T-cell (primary cell): Measurements from ENCODE around the gene SLC16A3. TPM values are rescaled to one million over a fixed set of nuclear protein-coding genes. Genes with fewer than 3 reads are reported as not detected.

Source experiments
- ATAC-seq, 4 experiments: fragments of 200-7000 bp in 3 of 4; fragments of 150-1000 bp in 1 of 4; cut with Tn5 transposase; replicated peaks in 1 of 4; 1 replicate in 3 of 4; 2 replicates in 1 of 4; pipeline ENCODE4 v1.10.0; 2021; ENCODE audit warnings: moderate library complexity in 3 of 4, mild to moderate bottlenecking in 2 of 4, moderate number of reproducible peaks in 1 of 4
- CTCF ChIA-PET, 2 donors: fragments of 300-600 bp; sonication (Branson Sonifier 250); formaldehyde crosslinking; loops; one replicate each; lab custom pipeline; 2022; ENCODE audit warnings: antibody characterized with exemption in 2 of 2; lab: Charles Lee
- POLR2A ChIA-PET, 2 donors: fragments of 300-600 bp; sonication (Branson Sonifier 250); formaldehyde crosslinking; loops; one replicate each; lab custom pipeline; 2022; ENCODE audit warnings: antibody characterized with exemption in 2 of 2; lab: Charles Lee
- DNase-seq, 35 experiments: peaks; one replicate each; pipeline versions ENCODE4 v3.0.0 to v3.0.0-alpha.2; 2013 to 2023
- H3K27ac ChIP-seq: one replicate; pipeline ENCODE4 v1.5.1; 2013; ENCODE audit warnings: low read length
- H3K27me3 ChIP-seq, 2 experiments: replicated peaks in 1 of 2; 1 replicate in 1 of 2; 2 replicates in 1 of 2; pipeline versions ENCODE4 v1.6.1 to v1.7.0; 2013; ENCODE audit warnings: low read length in 1 of 2, mixed read lengths in 1 of 2; ENCODE audit not compliant: control insufficient read depth in 2 of 2, insufficient read depth in 2 of 2; ENCODE audit errors: extremely low read depth in 1 of 2
- H3K36me3 ChIP-seq, 2 donors: 1 replicate in 1 of 2; 2 replicates in 1 of 2; pipeline versions ENCODE4 v1.6.1 to v1.7.0; 2013; ENCODE audit warnings: low read length in 1 of 2; ENCODE audit not compliant: control insufficient read depth in 2 of 2, insufficient read depth in 1 of 2; ENCODE audit errors: extremely low read depth in 1 of 2
- H3K4me1 ChIP-seq, 2 experiments: 1 replicate in 1 of 2; 2 replicates in 1 of 2; pipeline versions ENCODE4 v1.6.1 to v1.7.0; 2013; ENCODE audit warnings: low read length in 2 of 2, mixed read lengths in 1 of 2; ENCODE audit not compliant: insufficient read depth in 2 of 2, control insufficient read depth in 1 of 2; ENCODE audit errors: extremely low read depth in 1 of 2
- H3K4me3 ChIP-seq, 2 donors: 1 replicate in 1 of 2; 2 replicates in 1 of 2; pipeline versions ENCODE4 v1.5.1 to v1.7.0; 2013; ENCODE audit warnings: mild to moderate bottlenecking in 2 of 2, low read length in 1 of 2, moderate library complexity in 1 of 2; ENCODE audit not compliant: control insufficient read depth in 1 of 2; ENCODE audit errors: extremely low read depth in 1 of 2
- H3K9me3 ChIP-seq: 2 replicates; pipeline ENCODE4 v1.7.0; 2013
- H3K27ac Mint-ChIP-seq, 2 donors: one replicate each; pipeline ENCODE4 v1.8.0; 2020 to 2021; ENCODE audit warnings: mild to moderate bottlenecking in 2 of 2, mixed read lengths in 2 of 2
- H3K27me3 Mint-ChIP-seq, 2 donors: one replicate each; pipeline ENCODE4 v1.8.0; 2021 to 2022; ENCODE audit warnings: mixed read lengths in 2 of 2
- H3K36me3 Mint-ChIP-seq: one replicate; pipeline ENCODE4 v1.8.0; 2021; ENCODE audit warnings: mixed read lengths
- H3K4me1 Mint-ChIP-seq, 3 donors: one replicate each; pipeline ENCODE4 v1.8.0; 2020 to 2022; ENCODE audit warnings: mixed read lengths in 3 of 3, mild to moderate bottlenecking in 1 of 3
- H3K4me3 Mint-ChIP-seq, 3 donors: one replicate each; pipeline ENCODE4 v1.8.0; 2020 to 2022; ENCODE audit warnings: mild to moderate bottlenecking in 3 of 3, mixed read lengths in 3 of 3, moderate library complexity in 3 of 3
- H3K9me3 Mint-ChIP-seq, 3 donors: one replicate each; pipeline ENCODE4 v1.8.0; 2020 to 2022; ENCODE audit warnings: mixed read lengths in 3 of 3
- WGBS: methylation state at CpG from one replicate; pipeline ENCODE4 v1.1.5; 2013; ENCODE audit warnings: missing lambda C conversion rate; ENCODE audit not compliant: insufficient coverage; 5-methylcytosine and 5-hydroxymethylcytosine counted together
- total RNA-seq, 35 experiments: library from RNA in 6 of 35; stranded (reverse) in 6 of 35; fragments of 120-200 nt in 1 of 35; gene quantifications; one replicate each; pipeline versions ENCODE4 v1.2.1 to v1.2.4 and lab custom pipeline; 2013 to 2026

The SLC16A3 gene
- total RNA-seq, 5 donors from 2014 or later (not counting 1 experiment from before 2014, with no cell fraction given): 31.9 to 47.3 (median 40.9) TPM

DNA sequence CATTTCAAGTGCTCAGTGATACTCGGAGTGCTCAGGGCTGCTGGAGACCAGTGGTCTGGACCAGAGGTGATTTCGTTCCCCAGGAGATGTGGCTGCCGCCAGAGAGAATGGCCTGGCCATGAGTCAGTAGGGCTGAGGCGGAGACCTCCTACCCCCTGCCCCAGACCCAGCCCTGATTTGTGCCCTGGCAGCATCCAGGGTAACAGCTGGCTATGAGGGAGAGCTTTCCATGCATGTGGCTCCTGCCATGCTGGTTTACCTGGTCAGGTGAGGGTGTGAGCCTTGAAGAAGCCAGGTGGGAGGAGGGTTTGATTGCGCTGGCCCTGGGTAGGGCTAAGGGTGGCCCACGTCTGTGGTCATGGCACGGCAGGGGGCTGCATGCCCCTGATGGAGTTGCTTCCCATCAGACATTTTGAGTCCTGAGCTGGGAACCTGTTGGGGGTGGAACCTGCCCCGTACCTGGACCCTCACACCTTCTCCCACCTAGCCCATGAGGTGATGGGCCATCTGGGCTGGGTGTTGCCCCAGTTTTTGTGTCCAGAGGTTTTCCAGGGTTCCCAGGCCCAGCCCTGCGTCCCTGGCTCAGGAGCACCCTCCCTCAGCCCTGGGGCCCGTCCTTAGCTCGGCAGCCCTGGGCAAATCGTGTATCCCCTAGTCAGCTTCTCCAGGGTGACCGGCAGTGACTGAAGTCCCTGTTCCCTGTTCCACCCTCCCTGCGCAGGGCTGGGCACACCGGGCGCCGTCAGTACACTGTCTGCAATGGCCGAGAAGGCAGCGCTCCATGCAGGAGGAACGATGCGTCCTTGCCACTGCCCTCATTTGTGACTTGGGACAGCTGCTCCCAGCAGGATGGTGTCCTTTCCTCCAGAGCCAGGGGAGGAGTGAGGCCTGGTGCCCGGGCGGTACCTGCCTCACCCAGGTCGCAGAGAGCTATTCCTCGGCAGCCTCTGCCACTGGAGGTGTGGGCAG, 53.7 kb downstream of the SLC16A3 start:
- no peak overlapping the region for H3K27ac Mint-ChIP-seq
- peaks cover 8 to 16% (median 8%) of the 10 kb centered on the region in 3 donors for H3K4me1 Mint-ChIP-seq
- no peaks in the 10 kb centered on the region for H3K9me3 Mint-ChIP-seq
- no peak overlapping the region for H3K4me3 Mint-ChIP-seq
- H3K27me3 ChIP-seq: peaks cover 0 to 15% of the 10 kb centered on the region in 2 experiments
- H3K27me3 Mint-ChIP-seq: no peaks in the 10 kb centered on the region
- H3K36me3 Mint-ChIP-seq: no peaks in the 10 kb centered on the region
- H3K36me3 ChIP-seq: no peaks in the 10 kb centered on the region
- no peak for DNase-seq
- H3K4me1 ChIP-seq: peaks cover 0 to 34% of the 10 kb centered on the region in 2 experiments
- H3K9me3 ChIP-seq: no peaks in the 10 kb centered on the region
- peak in 1 of 4 experiments; percentile 9 for ATAC-seq
- no peak overlapping the region for H3K27ac ChIP-seq
- H3K4me3 ChIP-seq: no peak overlapping the region
- POLR2A ChIA-PET: no interaction called here
- 87% methylated on average over 21 of the region's 25 CpGs for WGBS
- CTCF ChIA-PET: no interaction called here

DNA sequence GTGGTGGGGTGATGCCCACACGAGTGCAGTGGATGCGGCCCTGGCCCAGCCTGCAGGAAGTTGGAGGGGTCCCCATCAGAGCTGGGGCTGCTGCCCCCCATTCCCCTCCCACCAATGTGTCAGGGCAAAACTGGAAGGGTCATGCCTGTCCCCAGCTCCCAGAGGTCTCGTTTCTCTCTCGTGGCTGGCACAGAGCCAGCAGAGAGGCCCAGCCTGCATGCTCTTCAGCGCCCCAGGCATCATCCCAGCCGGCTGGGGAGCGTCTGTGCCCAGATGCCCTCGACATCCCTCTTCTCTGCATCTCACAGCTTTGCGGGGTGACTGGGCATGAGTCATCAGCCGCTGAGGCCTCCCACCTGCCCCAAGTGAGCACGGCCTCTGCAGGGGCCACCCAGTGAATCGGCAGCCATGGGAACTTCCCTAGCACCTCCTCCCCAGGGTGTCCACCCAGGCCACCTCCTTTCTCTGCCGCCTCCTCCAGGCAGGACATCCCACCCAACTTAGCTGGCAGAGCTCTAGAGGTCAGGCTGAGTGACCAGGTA, 54.4 kb downstream of the SLC16A3 start:
- no peaks in the 10 kb centered on the region for H3K36me3 Mint-ChIP-seq
- DNase-seq: peak in 1 of 35 experiments; percentile 25
- Histone ChIP-seq H3K27ac (no peak overlapping the region), H3K4me1 (peaks cover 0 to 34% of the 10 kb centered on the region in 2 experiments), H3K4me3 (no peak overlapping the region), H3K9me3 (no peaks in the 10 kb centered on the region), H3K27me3 (peaks cover 0 to 15% of the 10 kb centered on the region in 2 experiments), H3K36me3 (no peaks in the 10 kb centered on the region)
- H3K27me3 Mint-ChIP-seq: no peaks in the 10 kb centered on the region
- CTCF ChIA-PET: no interaction called here
- no peak overlapping the region for H3K4me3 Mint-ChIP-seq
- H3K9me3 Mint-ChIP-seq: no peaks in the 10 kb centered on the region
- H3K27ac Mint-ChIP-seq: no peak overlapping the region
- POLR2A ChIA-PET: no interaction called here
- 23% methylated on average over 9 of the region's 13 CpGs for WGBS
- peak in 3 of 4 experiments; percentile 17 to 37 (median 19) for ATAC-seq
- peaks cover 8 to 22% (median 11%) of the 10 kb centered on the region in 3 donors for H3K4me1 Mint-ChIP-seq

- 90% methylated on average over 6 of the region's 8 CpGs for WGBS
- Histone ChIP-seq H3K4me3 (no peak overlapping the region), H3K4me1 (peaks cover 0 to 34% of the 10 kb centered on the region in 2 experiments), H3K9me3 (no peaks in the 10 kb centered on the region), H3K27ac (no peak overlapping the region), H3K36me3 (no peaks in the 10 kb centered on the region), H3K27me3 (peaks cover 0 to 15% of the 10 kb centered on the region in 2 experiments)
- no peaks in the 10 kb centered on the region for H3K9me3 Mint-ChIP-seq
- no peak overlapping the region for H3K4me3 Mint-ChIP-seq
- CTCF ChIA-PET: interaction anchor here in 1 of 2 donors (0.6 kb wide), 1 partner anchor 32 kb away, joined by 3 read pairs; no protein-coding TSS in a partner anchor
- POLR2A ChIA-PET: no interaction called here
- H3K4me1 Mint-ChIP-seq: peaks cover 8 to 22% (median 11%) of the 10 kb centered on the region in 3 donors
- ATAC-seq (no peak), DNase-seq (no peak)
- no peaks in the 10 kb centered on the region for H3K36me3 Mint-ChIP-seq
- no peaks in the 10 kb centered on the region for H3K27me3 Mint-ChIP-seq
- H3K27ac Mint-ChIP-seq: no peak overlapping the region
These were observed 56.3 kb downstream of the SLC16A3 start for GRCh38 chr17:82285141-82285540.

DNA sequence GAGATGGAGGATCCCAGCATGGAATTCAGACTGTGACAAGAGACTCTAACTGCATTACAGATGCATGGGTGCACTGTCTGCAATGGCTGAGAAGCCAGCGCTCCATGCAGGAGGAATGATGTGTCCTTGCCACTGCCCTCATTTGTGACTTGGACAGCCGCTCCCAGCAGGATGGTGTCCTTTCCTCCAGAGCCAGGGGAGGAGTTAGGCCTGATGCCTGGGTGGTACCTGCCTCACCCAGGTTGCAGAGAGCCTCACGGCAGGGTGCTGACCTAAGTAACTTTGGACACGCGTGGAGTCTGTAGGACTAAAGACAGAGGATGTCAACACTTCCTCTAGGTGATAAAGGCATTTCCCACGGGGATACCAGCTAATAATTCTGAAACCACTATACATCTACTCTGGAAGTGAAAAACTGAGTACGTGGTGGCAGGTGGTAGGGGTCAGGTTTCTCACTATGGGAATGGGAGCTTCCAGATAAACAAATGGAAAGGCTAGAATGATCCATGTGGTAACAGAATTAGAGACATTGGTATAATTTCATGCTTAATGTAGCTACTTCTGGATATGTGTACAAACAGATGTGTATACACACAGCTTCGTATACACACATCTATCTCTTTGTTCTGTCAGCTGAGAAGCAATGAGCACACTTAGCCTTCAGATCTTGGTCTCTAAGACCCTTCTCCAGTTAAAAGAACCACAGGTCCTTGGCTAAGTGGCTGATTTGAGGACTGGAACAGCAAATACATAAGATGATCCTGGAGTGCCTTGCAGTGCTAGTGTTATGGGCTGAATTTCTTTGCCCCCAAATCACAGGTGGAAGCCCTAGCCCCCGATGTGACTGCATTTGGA, 58.4 kb downstream of the SLC16A3 start:
- Mint-ChIP-seq H3K27ac (no peak overlapping the region), H3K4me3 (no peak overlapping the region), H3K36me3 (no peaks in the 10 kb centered on the region), H3K27me3 (no peaks in the 10 kb centered on the region), H3K9me3 (no peaks in the 10 kb centered on the region), H3K4me1 (peaks cover 6 to 14% (median 11%) of the 10 kb centered on the region in 3 donors)
- POLR2A ChIA-PET: no interaction called here
- DNase-seq (no peak), ATAC-seq (no peak)
- peaks cover 0 to 14% of the 10 kb centered on the region in 2 experiments for H3K27me3 ChIP-seq
- no peak overlapping the region for H3K4me3 ChIP-seq
- 96% methylated on average over 2 of the region's 9 CpGs for WGBS
- no peak overlapping the region for H3K27ac ChIP-seq
- H3K9me3 ChIP-seq: no peaks in the 10 kb centered on the region
- CTCF ChIA-PET: no interaction called here
- no peaks in the 10 kb centered on the region for H3K36me3 ChIP-seq
- H3K4me1 ChIP-seq: peaks cover 0 to 22% of the 10 kb centered on the region in 2 experiments

DNA sequence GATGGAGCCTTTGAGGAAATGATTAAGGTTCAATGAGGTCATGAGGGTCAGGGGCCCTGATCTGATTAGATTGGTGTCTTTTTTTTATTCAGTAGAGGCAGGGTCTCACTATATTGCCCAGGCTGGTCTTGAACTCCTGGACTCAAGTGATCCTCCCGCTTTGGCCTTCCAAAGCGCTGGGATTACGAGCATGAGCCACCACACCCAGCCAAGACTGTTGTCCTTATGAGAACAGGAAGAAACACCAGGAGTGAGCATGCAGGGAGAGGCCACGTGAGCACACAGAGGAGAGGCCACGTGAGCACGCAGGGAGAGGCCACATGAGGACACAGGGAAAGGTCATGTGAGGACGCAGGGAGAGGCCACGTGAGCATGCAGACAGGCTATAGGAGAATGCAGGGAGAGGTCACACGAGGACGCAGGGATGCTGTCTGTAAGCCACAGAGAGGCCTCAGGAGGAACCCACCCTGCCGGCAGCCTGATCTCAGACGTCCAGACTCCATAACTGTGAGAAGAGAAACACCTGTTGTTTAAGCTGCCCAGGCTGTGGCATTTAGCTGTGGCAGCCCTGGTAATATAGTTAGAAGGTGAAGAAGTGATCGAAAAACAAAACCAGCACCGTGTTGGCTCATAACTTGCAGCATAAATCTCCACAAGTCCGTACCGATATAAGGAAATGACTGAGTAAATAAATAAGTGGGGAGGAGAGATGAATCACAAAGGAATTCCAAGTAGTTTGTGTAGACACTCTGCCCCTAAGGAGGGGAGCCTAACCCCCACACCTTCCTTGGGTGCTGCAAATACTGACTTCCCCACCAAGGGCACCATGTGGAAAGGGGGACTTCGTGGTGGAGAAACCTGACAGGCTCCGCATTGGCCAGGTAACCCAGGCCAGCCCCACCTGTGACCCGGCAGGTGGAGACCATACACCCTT, 59.3 kb downstream of the SLC16A3 start:
- H3K4me1 ChIP-seq: peaks cover 0 to 14% of the 10 kb centered on the region in 2 experiments
- POLR2A ChIA-PET: no interaction called here
- H3K36me3 Mint-ChIP-seq: no peaks in the 10 kb centered on the region
- no peak overlapping the region for H3K27ac ChIP-seq
- peaks cover 6 to 17% (median 13%) of the 10 kb centered on the region in 3 donors for H3K4me1 Mint-ChIP-seq
- H3K27me3 Mint-ChIP-seq: no peaks in the 10 kb centered on the region
- DNase-seq (no peak), ATAC-seq (no peak)
- H3K36me3 ChIP-seq: no peaks in the 10 kb centered on the region
- 80% methylated on average over 11 of the region's 19 CpGs for WGBS
- H3K27ac Mint-ChIP-seq: peak overlapping the region; percentile 16 to 53
- H3K4me3 ChIP-seq: no peak overlapping the region
- CTCF ChIA-PET: no interaction called here
- H3K9me3 Mint-ChIP-seq: no peaks in the 10 kb centered on the region
- peaks cover 0 to 6% of the 10 kb centered on the region in 2 experiments for H3K27me3 ChIP-seq
- H3K9me3 ChIP-seq: no peaks in the 10 kb centered on the region
- no peak overlapping the region for H3K4me3 Mint-ChIP-seq
